Keratinocyte (primary cell): ENCODE results near the gene IGSF1. TPM values are rescaled to one million over a fixed set of nuclear protein-coding genes. Genes with fewer than 3 reads are reported as not detected.

ENCODE experiments used
- DNase-seq: peaks from one replicate; pipeline ENCODE4 v3.0.0-alpha.2; 2011; ENCODE audit warnings: low read depth, missing footprints, low spot score
- FAIRE-seq: peaks from 2 replicates; lab custom pipeline; 2011; peaks lifted over from hg19 to GRCh38; lab: Jason Lieb, UNC
- H2AFZ ChIP-seq: 2 replicates; pipeline ENCODE4 v1.6.0; 2012; ENCODE audit warnings: low read length, control low read depth, inconsistent platforms; ENCODE audit not compliant: control insufficient read depth
- H3K27ac ChIP-seq: 2 replicates; pipeline ENCODE4 v1.5.1; 2011; ENCODE audit warnings: low read length; ENCODE audit not compliant: control insufficient read depth, insufficient read depth
- H3K27me3 ChIP-seq: 3 replicates; pipeline ENCODE4 v1.6.0; 2011; ENCODE audit warnings: low read length; ENCODE audit not compliant: control insufficient read depth, insufficient read depth; ENCODE audit errors: extremely low read depth
- H3K36me3 ChIP-seq, 2 experiments: 2 replicates in 1 of 2; 3 replicates in 1 of 2; pipeline ENCODE4 v1.5.1; 2011; ENCODE audit warnings: low read length in 2 of 2, mild to moderate bottlenecking in 1 of 2; ENCODE audit not compliant: control insufficient read depth in 2 of 2, insufficient read depth in 2 of 2; ENCODE audit errors: extremely low read depth in 1 of 2
- H3K4me1 ChIP-seq: 3 replicates; pipeline ENCODE4 v1.5.1; 2011; ENCODE audit warnings: low read length; ENCODE audit not compliant: control insufficient read depth, insufficient read depth; ENCODE audit errors: extremely low read depth
- H3K4me2 ChIP-seq: 3 replicates; pipeline ENCODE4 v1.6.0; 2011; ENCODE audit warnings: low read depth, low read length; ENCODE audit not compliant: control insufficient read depth, insufficient read depth; ENCODE audit errors: extremely low read depth
- H3K4me3 ChIP-seq, 3 experiments: fragments of 200-600 bp in 1 of 3; sonication (generic) in 1 of 3; 2 replicates in 2 of 3; 3 replicates in 1 of 3; pipeline ENCODE4 v1.5.1; 2011 to 2016; ENCODE audit warnings: low read length in 3 of 3, mild to moderate bottlenecking in 3 of 3, control low read depth in 2 of 3, inconsistent platforms in 1 of 3, low read depth in 1 of 3, mixed read lengths in 1 of 3, mixed run types in 1 of 3, moderate library complexity in 1 of 3; ENCODE audit not compliant: control insufficient read depth in 2 of 3, insufficient read depth in 2 of 3; ENCODE audit errors: extremely low read depth in 1 of 3
- H3K79me2 ChIP-seq: 2 replicates; pipeline ENCODE4 v1.6.0; 2012; ENCODE audit warnings: low read length; ENCODE audit not compliant: control insufficient read depth, insufficient read depth
- H3K9ac ChIP-seq: 3 replicates; pipeline ENCODE4 v1.6.0; 2011; ENCODE audit warnings: low read length; ENCODE audit not compliant: control insufficient read depth, insufficient read depth; ENCODE audit errors: extremely low read depth
- H3K9me1 ChIP-seq: 3 replicates; pipeline ENCODE4 v1.6.0; 2011; ENCODE audit warnings: low read length; ENCODE audit not compliant: control insufficient read depth, insufficient read depth; ENCODE audit errors: extremely low read depth
- H3K9me3 ChIP-seq: 2 replicates; pipeline ENCODE4 v1.5.1; 2012; ENCODE audit warnings: low read depth, low read length; ENCODE audit not compliant: control insufficient read depth
- H4K20me1 ChIP-seq: 3 replicates; pipeline ENCODE4 v1.6.0; 2011; ENCODE audit warnings: low read length; ENCODE audit not compliant: control insufficient read depth, insufficient read depth; ENCODE audit errors: extremely low read depth
- EZH2 ChIP-seq: IDR thresholded peaks from one replicate; pipeline ENCODE4 v1.6.1; 2012; ENCODE audit warnings: inconsistent platforms, mild to moderate bottlenecking, low read length, moderate library complexity
- dilution Hi-C: fragments of 300-500 bp; cut with MboI; formaldehyde crosslinking; loops from one replicate; pipeline ENCODE4 v1.7.0; 2020; ENCODE audit warnings: low sequenced_read_pairs; ENCODE audit not compliant: extremely low pct_ligation_motif_present
- polyA plus RNA-seq, 5 experiments: library from polyadenylated mRNA; depleted of rRNA in 3 of 5; stranded (reverse) in 3 of 5; stranded (forward) in 1 of 5; unstranded in 1 of 5; fragments of >200 nt; gene quantifications; 1 replicate in 1 of 5; 2 replicates in 3 of 5; 3 replicates in 1 of 5; pipeline versions ENCODE4 v1.2.1 to v1.2.3, GENCODE V29; 2011 to 2012; ENCODE audit warnings: missing spikeins in 2 of 5, low read depth in 1 of 5, low replicate concordance in 1 of 5
- TF ChIP-seq, protein P1 (sequence below), 3 experiments: IDR thresholded peaks in 1 of 3; conservative IDR thresholded peaks in 1 of 3; optimal IDR thresholded peaks in 1 of 3; 2 replicates in 2 of 3; 3 replicates in 1 of 3; pipeline versions ENCODE3 to v1.5.1; 2011; ENCODE audit warnings: low read length in 3 of 3, mild to moderate bottlenecking in 3 of 3, moderate library complexity in 2 of 3, control low read depth in 1 of 3, inconsistent platforms in 1 of 3; ENCODE audit not compliant: insufficient read depth in 2 of 3; ENCODE audit errors: extremely low read depth in 1 of 3

Gene IGSF1
- polyA plus RNA-seq, 1 donor (not counting 4 experiments of a cell fraction or from before 2014, with no cell fraction given) = not detected

DNA sequence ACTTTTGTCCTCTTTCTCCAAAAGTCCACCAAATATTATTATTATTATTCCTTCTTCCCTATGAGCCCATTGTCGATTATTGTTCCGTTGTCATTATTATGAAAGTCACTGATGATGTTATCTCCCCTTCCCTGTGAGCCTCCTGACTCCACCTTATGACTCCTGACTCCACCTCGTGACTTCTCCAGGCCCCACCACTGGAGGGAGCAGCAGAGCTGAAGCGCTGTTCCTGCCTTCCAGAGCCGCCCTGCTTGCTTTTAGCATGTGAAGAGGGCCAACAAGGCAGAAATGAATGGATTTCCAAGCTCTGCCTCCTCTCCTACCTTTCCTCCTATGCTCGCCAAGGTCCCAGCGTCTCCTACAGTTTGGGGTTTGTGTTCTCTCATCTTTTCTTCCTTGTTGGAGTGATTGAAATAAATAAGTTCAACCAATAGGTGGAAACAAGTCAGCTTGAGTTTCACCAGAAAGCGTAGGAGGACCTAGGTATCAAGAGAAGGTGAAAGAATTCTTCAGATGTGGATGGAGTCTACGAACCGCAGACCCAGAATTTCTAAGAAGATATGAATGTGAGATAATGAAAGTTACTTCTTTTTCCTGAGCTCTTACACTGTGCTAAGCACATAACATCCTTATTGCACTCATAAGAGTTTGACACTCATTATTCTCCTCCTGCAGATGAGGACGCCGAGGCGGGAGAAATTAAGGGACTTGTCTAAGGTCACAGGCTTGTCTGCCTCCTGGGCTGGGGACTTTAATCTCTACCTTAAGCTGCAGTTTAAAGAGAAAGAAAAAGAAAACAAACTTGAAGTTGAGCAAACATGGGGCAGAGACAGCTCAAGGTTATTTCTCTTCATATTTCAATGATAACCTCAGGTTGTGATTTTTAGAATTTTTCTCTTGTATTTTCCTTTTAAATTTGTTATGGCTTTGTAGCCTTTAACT, 26.1 kb downstream of the IGSF1 start:
- Histone ChIP-seq H3K4me3 (no peak overlapping the region), H3K9me1 (no peaks in the 10 kb centered on the region), H3K27ac (no peak overlapping the region), H2AFZ (no peak overlapping the region), H3K79me2 (no peaks in the 10 kb centered on the region), H3K4me1 (no peaks in the 10 kb centered on the region), H3K36me3 (no peaks in the 10 kb centered on the region), H4K20me1 (no peaks in the 10 kb centered on the region), H3K9ac (no peak overlapping the region), H3K9me3 (no peaks in the 10 kb centered on the region), H3K4me2 (no peak overlapping the region), H3K27me3 (peaks cover 3% of the 10 kb centered on the region)
- FAIRE-seq (no peak), DNase-seq (no peak)
- dilution Hi-C loops = no loop called here
- no peak for TF ChIP-seq EZH2
- TF ChIP-seq, protein P1, sequence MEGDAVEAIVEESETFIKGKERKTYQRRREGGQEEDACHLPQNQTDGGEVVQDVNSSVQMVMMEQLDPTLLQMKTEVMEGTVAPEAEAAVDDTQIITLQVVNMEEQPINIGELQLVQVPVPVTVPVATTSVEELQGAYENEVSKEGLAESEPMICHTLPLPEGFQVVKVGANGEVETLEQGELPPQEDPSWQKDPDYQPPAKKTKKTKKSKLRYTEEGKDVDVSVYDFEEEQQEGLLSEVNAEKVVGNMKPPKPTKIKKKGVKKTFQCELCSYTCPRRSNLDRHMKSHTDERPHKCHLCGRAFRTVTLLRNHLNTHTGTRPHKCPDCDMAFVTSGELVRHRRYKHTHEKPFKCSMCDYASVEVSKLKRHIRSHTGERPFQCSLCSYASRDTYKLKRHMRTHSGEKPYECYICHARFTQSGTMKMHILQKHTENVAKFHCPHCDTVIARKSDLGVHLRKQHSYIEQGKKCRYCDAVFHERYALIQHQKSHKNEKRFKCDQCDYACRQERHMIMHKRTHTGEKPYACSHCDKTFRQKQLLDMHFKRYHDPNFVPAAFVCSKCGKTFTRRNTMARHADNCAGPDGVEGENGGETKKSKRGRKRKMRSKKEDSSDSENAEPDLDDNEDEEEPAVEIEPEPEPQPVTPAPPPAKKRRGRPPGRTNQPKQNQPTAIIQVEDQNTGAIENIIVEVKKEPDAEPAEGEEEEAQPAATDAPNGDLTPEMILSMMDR (optimal IDR thresholded peaks at IDR 0.05 in 1 of 3, IDR thresholded peaks at IDR 0.05 in 1 of 3, conservative IDR thresholded peaks at IDR 0.05 in 1 of 3; ENCODE audit: extremely low read depth in 1 of 3, insufficient read depth in 2 of 3, low read length in 3 of 3) = peak; percentile 20 to 55 (median 41)

DNA sequence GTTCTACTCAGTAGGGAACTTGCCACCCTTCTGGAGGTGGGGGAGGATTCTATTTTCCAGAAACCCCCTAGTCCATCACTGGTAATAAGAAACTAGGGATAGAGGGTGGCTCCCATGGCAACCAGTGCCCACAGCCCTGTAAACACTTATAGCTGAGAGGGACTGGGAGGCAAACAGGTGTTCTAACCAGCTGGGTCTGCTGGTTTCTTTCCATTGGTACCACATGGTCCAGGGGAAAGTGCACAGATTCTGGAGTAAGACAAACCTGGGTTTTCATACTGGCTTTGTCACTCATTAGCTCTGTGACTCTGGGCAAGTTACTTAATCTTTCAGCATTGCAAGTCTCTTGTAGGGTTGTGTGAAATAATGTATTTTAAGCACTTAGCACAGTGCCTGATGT, 26.9 kb downstream of the IGSF1 start:
- TF ChIP-seq, protein P1 (optimal IDR thresholded peaks at IDR 0.05 in 1 of 3, IDR thresholded peaks at IDR 0.05 in 1 of 3, conservative IDR thresholded peaks at IDR 0.05 in 1 of 3; ENCODE audit: extremely low read depth in 1 of 3, insufficient read depth in 2 of 3, low read length in 3 of 3) = no peak
- TF ChIP-seq EZH2 = no peak
- dilution Hi-C loops = no loop called here

More for the DNA sequence above, 26.9 kb downstream of the IGSF1 start:
- Histone ChIP-seq H3K9ac (no peak overlapping the region), H3K27ac (no peak overlapping the region), H3K9me1 (no peaks in the 10 kb centered on the region), H3K36me3 (no peaks in the 10 kb centered on the region), H3K27me3 (peaks cover 3% of the 10 kb centered on the region), H3K4me1 (no peaks in the 10 kb centered on the region), H3K9me3 (no peaks in the 10 kb centered on the region), H3K79me2 (no peaks in the 10 kb centered on the region), H4K20me1 (no peaks in the 10 kb centered on the region), H3K4me3 (no peak overlapping the region), H3K4me2 (no peak overlapping the region), H2AFZ (no peak overlapping the region)
- DNase-seq (no peak), FAIRE-seq (no peak)
